ENCODE measurements around the gene BCAR3.

The BCAR3 gene

GRCh38 chr1:93575621-93576284 is 105.9 kb downstream of the BCAR3 start:
- H3K27me3 ChIP-seq (ENCODE audit: control insufficient read depth in 1 of 2, insufficient read depth in 2 of 2, low read length in 2 of 2) = no peaks in the 10 kb centered on the region
- H3K4me1 ChIP-seq (ENCODE audit: insufficient read depth, low read length) = no peaks in the 10 kb centered on the region
- peaks cover 28% of the 10 kb centered on the region for H3K36me3 ChIP-seq (ENCODE audit: insufficient read depth, low read length)
- H3K27ac ChIP-seq (ENCODE audit: low read depth, low read length) = no peak overlapping the region
- H3K9me3 ChIP-seq (ENCODE audit: low read length) = no peaks in the 10 kb centered on the region
- H3K9ac ChIP-seq (ENCODE audit: low read length) = no peak overlapping the region
- H3K4me3 ChIP-seq (ENCODE audit: low read depth in 1 of 2, low read length in 2 of 2) = no peak overlapping the region

DNA sequence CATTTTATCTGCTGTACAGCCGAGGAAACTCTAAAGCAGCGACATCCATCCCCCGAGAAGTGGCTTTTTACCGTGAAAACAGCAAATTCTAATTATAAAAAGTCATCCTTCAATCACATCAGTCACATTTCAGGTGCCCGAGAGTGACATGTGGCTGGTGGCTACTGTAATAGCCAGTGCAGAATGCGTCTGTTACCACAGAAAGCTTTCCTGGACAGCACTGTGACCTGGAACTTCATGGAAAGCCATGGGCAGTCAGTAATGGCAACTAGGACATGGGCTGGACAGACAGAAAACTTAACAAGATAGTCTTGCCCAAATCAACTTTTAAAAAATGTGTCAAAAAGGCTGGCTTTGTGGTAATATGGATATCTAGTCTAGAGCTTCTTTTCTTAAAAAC is 106.6 kb downstream of the BCAR3 start:
- no peaks in the 10 kb centered on the region for H3K9me3 ChIP-seq (ENCODE audit: low read length)
- H3K4me1 ChIP-seq (ENCODE audit: insufficient read depth, low read length) = no peaks in the 10 kb centered on the region
- H3K27me3 ChIP-seq (ENCODE audit: control insufficient read depth in 1 of 2, insufficient read depth in 2 of 2, low read length in 2 of 2) = no peaks in the 10 kb centered on the region
- H3K36me3 ChIP-seq (ENCODE audit: insufficient read depth, low read length) = peaks cover 35% of the 10 kb centered on the region
- H3K27ac ChIP-seq (ENCODE audit: low read depth, low read length) = no peak overlapping the region
- H3K4me3 ChIP-seq (ENCODE audit: low read depth in 1 of 2, low read length in 2 of 2) = no peak overlapping the region
- no peak overlapping the region for H3K9ac ChIP-seq (ENCODE audit: low read length)

GRCh38 chr1:93574511-93574910 is 107.1 kb downstream of the BCAR3 start:
- no peaks in the 10 kb centered on the region for H3K9me3 ChIP-seq (ENCODE audit: low read length)
- H3K27ac ChIP-seq (ENCODE audit: low read depth, low read length) = no peak overlapping the region
- H3K4me1 ChIP-seq (ENCODE audit: insufficient read depth, low read length) = no peaks in the 10 kb centered on the region
- H3K4me3 ChIP-seq (ENCODE audit: low read depth in 1 of 2, low read length in 2 of 2) = no peak overlapping the region
- H3K9ac ChIP-seq (ENCODE audit: low read length) = no peak overlapping the region
- no peaks in the 10 kb centered on the region for H3K27me3 ChIP-seq (ENCODE audit: control insufficient read depth in 1 of 2, insufficient read depth in 2 of 2, low read length in 2 of 2)
- peaks cover 35% of the 10 kb centered on the region for H3K36me3 ChIP-seq (ENCODE audit: insufficient read depth, low read length)

DNA sequence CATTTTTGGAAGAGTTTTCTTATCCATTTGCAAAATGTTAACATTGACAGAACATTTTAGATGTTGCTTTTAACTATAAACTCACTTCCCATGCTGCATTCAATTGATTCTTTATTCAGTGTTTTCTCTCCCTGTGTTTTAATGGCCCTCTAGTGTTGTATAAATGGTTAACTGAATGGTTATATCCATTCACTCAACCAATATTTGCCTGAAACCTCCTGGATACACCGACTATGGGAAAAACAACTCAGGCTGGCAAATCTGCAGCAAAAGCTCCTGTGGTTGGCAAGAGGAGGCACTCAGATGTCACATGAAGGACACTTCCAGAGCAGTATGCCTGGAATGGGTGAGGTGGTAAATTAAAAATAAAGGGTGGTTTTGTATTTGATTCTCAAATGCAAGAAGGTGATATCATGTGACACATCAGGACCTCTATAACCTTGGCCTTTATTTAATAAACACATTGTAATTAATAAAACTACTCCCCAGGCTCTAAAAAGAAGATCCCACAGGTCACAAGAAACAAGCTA is 107.6 kb downstream of the BCAR3 start:
- Histone ChIP-seq H3K27ac (ENCODE audit: low read depth, low read length) (no peak overlapping the region), H3K36me3 (ENCODE audit: insufficient read depth, low read length) (peaks cover 36% of the 10 kb centered on the region), H3K9me3 (ENCODE audit: low read length) (no peaks in the 10 kb centered on the region), H3K4me1 (ENCODE audit: insufficient read depth, low read length) (no peaks in the 10 kb centered on the region), H3K9ac (ENCODE audit: low read length) (no peak overlapping the region), H3K4me3 (ENCODE audit: low read depth in 1 of 2, low read length in 2 of 2) (no peak overlapping the region), H3K27me3 (ENCODE audit: control insufficient read depth in 1 of 2, insufficient read depth in 2 of 2, low read length in 2 of 2) (no peaks in the 10 kb centered on the region)

DNA sequence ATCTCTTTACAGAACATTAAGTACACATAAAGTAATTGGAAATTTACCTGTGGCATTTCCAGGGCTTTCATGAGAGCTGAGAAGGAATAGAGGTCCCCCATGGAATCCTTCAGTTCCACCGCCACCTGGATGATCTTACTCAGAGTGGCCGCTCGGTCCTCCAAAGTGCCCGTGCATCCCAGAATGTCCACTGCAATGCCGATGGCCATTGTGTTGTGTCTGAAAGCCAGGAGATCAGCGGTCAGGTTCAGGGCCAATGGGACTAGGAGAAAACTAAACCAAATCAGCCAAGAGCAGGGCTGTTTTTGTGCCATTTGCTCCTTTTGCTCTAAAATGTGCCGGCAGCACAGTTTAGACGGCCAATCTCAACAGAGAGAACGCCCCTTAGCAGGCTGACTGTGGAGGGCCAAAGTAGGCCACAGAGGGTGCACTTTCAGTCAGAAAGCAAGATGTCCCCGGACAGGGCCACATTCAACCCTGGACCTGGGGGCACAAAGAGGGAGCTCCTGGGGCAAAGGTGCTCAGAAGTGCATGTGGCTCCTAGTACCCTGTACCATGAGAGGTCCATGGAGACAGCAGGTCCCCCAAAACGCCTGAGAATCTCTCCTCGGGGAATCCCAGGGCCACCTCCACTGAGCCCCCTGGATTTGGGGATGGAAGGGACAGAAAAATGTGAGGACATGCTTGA is 109.9 kb downstream of the BCAR3 start:
- H3K9ac ChIP-seq (ENCODE audit: low read length) = no peak overlapping the region
- peaks cover 54% of the 10 kb centered on the region for H3K36me3 ChIP-seq (ENCODE audit: insufficient read depth, low read length)

GRCh38 chr1:93569489-93569888 is 112.1 kb downstream of the BCAR3 start:
- Histone ChIP-seq H3K9ac (ENCODE audit: low read length) (no peak overlapping the region), H3K4me3 (ENCODE audit: low read depth in 1 of 2, low read length in 2 of 2) (no peak overlapping the region), H3K27me3 (ENCODE audit: control insufficient read depth in 1 of 2, insufficient read depth in 2 of 2, low read length in 2 of 2) (no peaks in the 10 kb centered on the region), H3K9me3 (ENCODE audit: low read length) (no peaks in the 10 kb centered on the region), H3K36me3 (ENCODE audit: insufficient read depth, low read length) (peaks cover 53% of the 10 kb centered on the region), H3K27ac (ENCODE audit: low read depth, low read length) (no peak overlapping the region), H3K4me1 (ENCODE audit: insufficient read depth, low read length) (no peaks in the 10 kb centered on the region)

More for the DNA sequence above, 109.9 kb downstream of the BCAR3 start:
- Histone ChIP-seq H3K27ac (ENCODE audit: low read depth, low read length) (no peak overlapping the region), H3K4me3 (ENCODE audit: low read depth in 1 of 2, low read length in 2 of 2) (no peak overlapping the region), H3K27me3 (ENCODE audit: control insufficient read depth in 1 of 2, insufficient read depth in 2 of 2, low read length in 2 of 2) (no peaks in the 10 kb centered on the region), H3K9me3 (ENCODE audit: low read length) (no peaks in the 10 kb centered on the region), H3K4me1 (ENCODE audit: insufficient read depth, low read length) (no peaks in the 10 kb centered on the region)

DNA sequence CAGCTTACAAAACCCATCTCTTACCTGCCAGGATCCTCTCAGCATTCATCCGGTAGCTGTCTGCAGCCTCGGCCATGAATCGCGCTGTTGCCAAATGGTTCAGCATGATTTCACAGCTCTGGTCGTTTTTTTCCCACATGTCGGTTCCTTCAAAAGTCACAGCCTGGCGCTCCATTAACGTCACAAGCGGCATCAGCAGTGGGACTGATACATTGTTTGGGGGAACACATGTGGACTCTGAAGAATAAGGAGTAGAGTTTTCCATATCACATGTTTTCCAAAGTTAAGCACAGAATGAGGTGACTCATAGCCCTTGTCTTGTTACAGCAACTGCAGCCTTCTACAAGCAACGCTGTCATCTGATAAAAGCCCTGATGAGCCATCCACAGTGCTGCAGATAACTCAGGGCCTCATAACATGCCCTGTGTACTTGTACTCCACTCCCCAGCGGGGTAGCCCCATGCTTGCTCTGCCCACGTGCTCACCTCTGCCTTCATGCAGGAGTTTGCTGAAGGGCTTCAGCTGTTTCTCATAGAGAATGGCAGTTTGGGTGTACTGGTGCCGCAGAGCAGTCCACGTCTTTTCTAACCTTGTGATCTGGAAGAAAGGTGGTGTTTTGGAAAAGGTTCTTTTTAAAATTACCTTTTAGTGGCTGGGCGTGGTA is 114.2 kb downstream of the BCAR3 start:
- H3K9ac ChIP-seq (ENCODE audit: low read length) = no peak overlapping the region
- H3K27me3 ChIP-seq (ENCODE audit: control insufficient read depth in 1 of 2, insufficient read depth in 2 of 2, low read length in 2 of 2) = no peaks in the 10 kb centered on the region
- H3K36me3 ChIP-seq (ENCODE audit: insufficient read depth, low read length) = peaks cover 47% of the 10 kb centered on the region
- no peak overlapping the region for H3K4me3 ChIP-seq (ENCODE audit: low read depth in 1 of 2, low read length in 2 of 2)
- no peak overlapping the region for H3K27ac ChIP-seq (ENCODE audit: low read depth, low read length)
- no peaks in the 10 kb centered on the region for H3K9me3 ChIP-seq (ENCODE audit: low read length)
- no peaks in the 10 kb centered on the region for H3K4me1 ChIP-seq (ENCODE audit: insufficient read depth, low read length)

DNA sequence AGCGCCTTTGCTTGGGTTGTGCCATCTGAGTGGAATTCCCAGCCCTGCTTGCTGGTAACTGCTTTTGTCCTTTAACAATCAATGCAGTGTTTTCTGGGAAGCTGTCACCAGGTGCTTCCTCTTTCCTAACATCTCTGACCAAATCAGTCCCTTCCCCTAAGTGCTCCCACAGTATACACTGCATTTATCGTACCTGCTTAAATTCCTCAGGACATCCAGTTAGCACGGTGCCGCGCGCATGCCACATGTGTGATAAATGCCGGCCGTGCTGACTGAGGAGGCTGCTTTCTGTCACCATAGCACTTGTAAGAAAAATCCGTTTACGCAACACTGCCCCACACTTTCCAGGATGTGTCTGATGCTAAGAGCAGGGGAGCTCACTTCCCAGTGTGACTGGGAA is 115.4 kb downstream of the BCAR3 start:
- H3K27ac ChIP-seq (ENCODE audit: low read depth, low read length) = no peak overlapping the region
- peaks cover 39% of the 10 kb centered on the region for H3K36me3 ChIP-seq (ENCODE audit: insufficient read depth, low read length)
- no peak overlapping the region for H3K4me3 ChIP-seq (ENCODE audit: low read depth in 1 of 2, low read length in 2 of 2)

GRCh38 chr1:93565496-93566206 is 116.0 kb downstream of the BCAR3 start:
- Histone ChIP-seq H3K36me3 (ENCODE audit: insufficient read depth, low read length) (peaks cover 37% of the 10 kb centered on the region), H3K9me3 (ENCODE audit: low read length) (no peaks in the 10 kb centered on the region), H3K27me3 (ENCODE audit: control insufficient read depth in 1 of 2, insufficient read depth in 2 of 2, low read length in 2 of 2) (no peaks in the 10 kb centered on the region), H3K9ac (ENCODE audit: low read length) (no peak overlapping the region), H3K27ac (ENCODE audit: low read depth, low read length) (no peak overlapping the region), H3K4me3 (ENCODE audit: low read depth in 1 of 2, low read length in 2 of 2) (no peak overlapping the region), H3K4me1 (ENCODE audit: insufficient read depth, low read length) (no peaks in the 10 kb centered on the region)

More for the DNA sequence above, 115.4 kb downstream of the BCAR3 start:
- H3K9ac ChIP-seq (ENCODE audit: low read length) = no peak overlapping the region
- no peaks in the 10 kb centered on the region for H3K27me3 ChIP-seq (ENCODE audit: control insufficient read depth in 1 of 2, insufficient read depth in 2 of 2, low read length in 2 of 2)
- no peaks in the 10 kb centered on the region for H3K9me3 ChIP-seq (ENCODE audit: low read length)
- H3K4me1 ChIP-seq (ENCODE audit: insufficient read depth, low read length) = no peaks in the 10 kb centered on the region

DNA sequence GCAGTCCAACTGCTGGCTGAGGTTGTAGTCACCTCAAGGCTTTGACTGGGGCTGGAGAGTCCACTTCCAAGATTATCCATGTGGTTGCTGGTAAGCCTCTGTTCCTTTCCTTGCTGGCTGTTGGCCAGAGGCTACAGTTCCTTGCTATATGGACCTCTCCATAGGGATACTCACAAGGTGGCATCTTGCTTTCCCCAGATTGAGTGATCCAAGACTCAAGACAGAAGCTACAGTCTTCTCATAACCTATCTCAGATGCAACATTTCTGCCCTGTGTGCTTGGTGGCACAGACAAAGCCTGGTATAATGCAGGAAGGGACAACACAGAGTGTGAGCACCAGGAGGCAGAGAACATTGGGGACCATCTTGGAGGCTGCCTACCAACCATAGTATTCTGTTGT is 121.9 kb downstream of the BCAR3 start:
- Histone ChIP-seq H3K4me3 (ENCODE audit: low read depth in 1 of 2, low read length in 2 of 2) (no peak overlapping the region), H3K9ac (ENCODE audit: low read length) (no peak overlapping the region), H3K27ac (ENCODE audit: low read depth, low read length) (no peak overlapping the region), H3K27me3 (ENCODE audit: control insufficient read depth in 1 of 2, insufficient read depth in 2 of 2, low read length in 2 of 2) (no peaks in the 10 kb centered on the region), H3K4me1 (ENCODE audit: insufficient read depth, low read length) (no peaks in the 10 kb centered on the region), H3K36me3 (ENCODE audit: insufficient read depth, low read length) (peaks cover 6% of the 10 kb centered on the region), H3K9me3 (ENCODE audit: low read length) (no peaks in the 10 kb centered on the region)

GRCh38 chr1:93559045-93559444 is 122.6 kb downstream of the BCAR3 start:
- Histone ChIP-seq H3K4me1 (ENCODE audit: insufficient read depth, low read length) (peaks cover 5% of the 10 kb centered on the region), H3K9me3 (ENCODE audit: low read length) (no peaks in the 10 kb centered on the region), H3K9ac (ENCODE audit: low read length) (no peak overlapping the region), H3K4me3 (ENCODE audit: low read depth in 1 of 2, low read length in 2 of 2) (no peak overlapping the region), H3K36me3 (ENCODE audit: insufficient read depth, low read length) (peaks cover 6% of the 10 kb centered on the region), H3K27me3 (ENCODE audit: control insufficient read depth in 1 of 2, insufficient read depth in 2 of 2, low read length in 2 of 2) (no peaks in the 10 kb centered on the region), H3K27ac (ENCODE audit: low read depth, low read length) (no peak overlapping the region)

All from muscle layer of colon (tissue), 2 donors.